Right lobe of liver (tissue), 4 donors: Measurements from ENCODE around the gene LGI4.

Source experiments
- CTCF ChIP-seq, 4 donors: fragments of 200-600 bp in 3 of 4; fragments of 450-650 bp in 1 of 4; IDR thresholded peaks; one replicate each; pipeline versions ENCODE4 v1.5.1 to v1.8.0; 2016 to 2022; ENCODE audit warnings: antibody characterized with exemption in 4 of 4, mild to moderate bottlenecking in 2 of 4
- POLR2A ChIP-seq: fragments of 450-650 bp; IDR thresholded peaks from one replicate; pipeline ENCODE4 v1.6.1; 2017; ENCODE audit warnings: antibody characterized with exemption, mild to moderate bottlenecking
- donor health status: DM: no; HTN: no; CAD: no.
- donor health status: DM: no; HTN: no; CAD: no.
- donor health status: DM: no; HTN: yes; CAD: no.

- TF ChIP-seq POLR2A (no peak), CTCF (IDR thresholded peaks at IDR 0.05) (no peak)
Observed at GRCh38 chr19:35168196-35168595, 33.3 kb upstream of the LGI4 start.
